Measurements from ENCODE around the gene PTGES.

PTGES gene

DNA sequence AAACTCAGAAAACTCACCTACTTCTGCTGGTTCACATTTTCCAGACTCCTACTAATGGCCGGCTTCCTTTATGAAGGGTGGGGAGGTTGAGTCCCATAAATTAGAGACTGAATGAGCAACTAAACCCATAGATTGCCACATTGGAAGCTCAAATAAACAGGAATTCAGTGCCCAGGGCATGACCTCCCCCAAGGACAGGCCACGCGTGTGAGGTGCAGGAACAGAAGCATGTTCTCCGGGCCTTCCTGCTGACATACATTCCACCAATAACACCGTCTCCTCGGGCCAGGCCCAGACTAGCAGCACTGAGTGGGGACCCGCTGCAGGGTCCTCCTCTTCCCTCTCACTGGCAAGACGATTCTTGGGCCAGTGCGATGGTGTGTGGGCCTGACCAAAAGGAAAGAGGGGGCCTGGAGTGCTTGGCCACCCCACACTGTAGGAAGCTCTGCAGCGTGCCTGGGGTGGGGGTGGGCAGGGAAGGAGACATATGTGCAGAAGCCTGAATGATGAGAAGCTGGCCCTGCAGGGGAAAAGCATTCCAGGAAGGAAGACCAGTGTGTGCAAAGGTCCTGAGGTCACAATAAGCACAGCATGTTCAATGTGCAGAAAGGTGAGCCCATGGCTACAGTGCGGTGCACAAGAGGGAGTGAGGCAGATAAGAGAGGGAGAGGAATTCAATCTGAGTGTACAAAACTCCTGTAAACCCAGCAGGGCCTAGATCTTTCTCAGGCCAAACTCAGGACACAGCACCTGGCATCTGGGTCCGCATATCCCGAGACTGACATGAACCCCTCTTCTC lies 12.0 kb downstream of the PTGES start:
- DNase-seq (ENCODE audit: low read depth): no peak

DNA sequence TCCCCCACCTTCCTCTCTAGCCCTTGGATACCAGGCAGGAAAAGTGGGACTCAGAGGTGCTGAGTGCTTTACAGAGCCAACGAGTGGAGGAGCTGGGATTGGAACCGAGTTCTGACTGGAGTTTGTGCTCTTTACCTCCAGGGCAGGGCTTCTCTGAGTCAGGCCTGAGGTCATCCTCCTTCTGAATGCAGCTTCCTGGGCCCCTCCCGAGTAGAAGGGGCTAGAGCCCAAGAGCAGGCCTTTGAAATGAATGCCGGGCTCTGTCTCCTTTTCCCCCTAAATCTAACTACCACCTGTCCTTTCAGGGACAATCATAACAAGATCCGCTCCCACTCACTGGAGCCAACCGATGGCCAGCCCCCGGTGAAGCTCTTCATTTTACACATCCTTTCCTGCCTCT lies 12.7 kb downstream of the PTGES start:
- no peak for DNase-seq (ENCODE audit: low read depth)

DNA sequence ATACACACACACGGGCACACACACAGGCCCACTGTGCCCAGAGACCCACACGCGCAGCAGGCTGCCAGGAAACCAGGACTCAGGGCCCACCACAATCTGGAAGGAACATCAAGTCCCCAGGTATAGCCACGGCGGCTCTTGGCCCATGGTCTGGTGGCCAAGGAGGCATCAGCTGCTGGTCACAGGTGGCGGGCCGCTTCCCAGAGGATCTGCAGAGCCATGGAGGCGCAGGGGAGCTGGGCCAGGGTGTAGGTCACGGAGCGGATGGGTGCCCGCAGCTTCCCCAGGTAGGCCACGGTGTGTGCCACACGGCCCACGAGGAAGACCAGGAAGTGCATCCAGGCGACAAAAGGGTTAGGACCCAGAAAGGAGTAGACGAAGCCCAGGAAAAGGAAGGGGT lies 13.4 kb downstream of the PTGES start:
- DNase-seq (ENCODE audit: low read depth): no peak

DNA sequence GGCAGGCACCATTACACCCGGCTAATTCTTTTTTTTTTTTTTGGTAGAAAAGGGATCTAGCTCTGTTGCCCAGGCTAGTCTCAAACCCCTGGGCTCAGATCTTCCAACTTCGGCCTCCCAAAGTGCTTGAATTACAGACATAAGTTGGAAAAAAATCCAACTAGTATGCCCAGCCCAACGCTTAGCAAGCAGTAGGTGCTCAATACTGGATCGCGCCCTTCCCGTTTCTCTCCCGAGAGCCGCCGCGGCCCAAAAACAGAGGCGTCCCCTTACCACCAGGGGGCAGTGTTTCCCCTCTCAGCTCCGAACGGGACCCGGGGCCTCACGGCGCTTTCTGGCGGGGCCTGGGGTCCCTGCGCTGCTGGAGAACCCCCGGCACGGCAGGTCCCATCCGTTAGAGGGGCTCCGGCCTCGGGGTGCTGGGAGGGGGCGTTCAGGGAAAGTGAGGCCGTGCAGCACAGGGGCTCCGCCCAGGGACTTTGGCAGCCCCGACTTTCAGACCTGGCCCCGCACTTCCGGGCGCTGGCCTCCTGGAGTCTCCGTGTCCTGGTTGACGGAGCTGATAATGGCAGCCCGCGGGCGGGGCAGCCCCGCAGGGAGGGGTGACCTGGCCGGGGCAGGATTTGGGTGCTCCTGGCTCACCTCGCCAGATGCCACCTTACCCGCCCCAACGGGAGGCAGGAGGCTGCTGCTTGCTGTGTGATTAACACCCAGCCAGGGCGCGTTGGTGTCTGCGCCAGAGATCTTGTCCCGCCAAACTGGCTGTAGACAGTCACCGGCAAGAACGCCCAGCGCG lies 15.2 kb downstream of the PTGES start:
- DNase-seq (ENCODE audit: low read depth): peak; percentile 58

DNA sequence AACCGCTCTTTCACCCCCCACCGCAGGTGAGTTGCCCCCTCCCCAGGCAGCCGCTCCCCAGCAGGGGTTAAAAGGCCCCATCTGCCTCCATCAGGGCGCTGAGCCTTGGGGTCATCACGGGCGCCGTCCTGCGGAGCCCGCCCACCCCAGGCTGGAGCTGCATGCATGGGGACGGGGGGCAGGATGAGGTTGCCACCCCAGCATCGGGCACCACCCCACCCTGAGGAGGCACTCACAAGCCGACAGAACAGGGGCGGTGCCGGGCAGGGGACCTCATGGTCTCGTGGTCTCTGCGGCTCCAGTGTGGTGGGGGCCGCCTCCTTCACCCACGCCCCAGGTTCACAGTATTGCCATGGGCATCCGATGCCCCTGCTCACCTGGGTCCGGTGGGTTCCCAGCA lies 16.5 kb downstream of the PTGES start:
- no peak for DNase-seq (ENCODE audit: low read depth)

DNA sequence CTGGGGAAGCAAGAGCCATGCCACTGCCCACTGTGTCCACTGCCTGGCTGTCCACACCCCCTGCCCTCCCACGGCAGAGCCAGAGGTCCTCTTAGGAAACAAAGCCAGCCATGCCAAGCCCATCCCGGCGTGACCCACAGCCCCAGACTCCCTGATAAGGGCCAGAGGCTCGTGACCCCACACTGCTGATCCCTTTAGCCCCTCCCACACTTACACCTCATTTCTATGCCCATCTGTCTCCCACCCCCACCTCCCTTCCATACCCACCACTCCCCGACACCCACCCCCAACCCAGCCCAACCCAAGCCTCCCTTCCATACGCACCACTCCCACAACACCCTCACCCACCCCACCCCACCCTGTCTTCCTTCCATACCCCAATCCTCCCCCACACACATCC lies 17.3 kb downstream of the PTGES start:
- DNase-seq (ENCODE audit: low read depth): no peak

DNA sequence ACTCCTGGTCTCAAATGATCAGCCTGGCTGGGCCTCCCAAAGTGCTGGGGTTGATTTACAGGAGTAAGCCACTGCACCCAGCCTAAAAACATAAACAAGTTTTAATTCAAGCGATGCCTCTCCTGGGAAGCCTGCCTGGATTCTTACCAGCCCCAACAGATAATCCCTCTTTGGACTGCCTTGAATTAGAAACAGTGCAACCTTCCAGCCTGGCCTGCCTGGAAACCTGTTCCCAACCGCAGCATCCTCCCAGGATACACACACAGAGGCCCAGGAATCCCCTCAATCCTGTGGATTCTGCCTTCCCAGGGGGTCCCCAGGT lies 19.2 kb downstream of the PTGES start:
- no peak for DNase-seq (ENCODE audit: low read depth)

DNA sequence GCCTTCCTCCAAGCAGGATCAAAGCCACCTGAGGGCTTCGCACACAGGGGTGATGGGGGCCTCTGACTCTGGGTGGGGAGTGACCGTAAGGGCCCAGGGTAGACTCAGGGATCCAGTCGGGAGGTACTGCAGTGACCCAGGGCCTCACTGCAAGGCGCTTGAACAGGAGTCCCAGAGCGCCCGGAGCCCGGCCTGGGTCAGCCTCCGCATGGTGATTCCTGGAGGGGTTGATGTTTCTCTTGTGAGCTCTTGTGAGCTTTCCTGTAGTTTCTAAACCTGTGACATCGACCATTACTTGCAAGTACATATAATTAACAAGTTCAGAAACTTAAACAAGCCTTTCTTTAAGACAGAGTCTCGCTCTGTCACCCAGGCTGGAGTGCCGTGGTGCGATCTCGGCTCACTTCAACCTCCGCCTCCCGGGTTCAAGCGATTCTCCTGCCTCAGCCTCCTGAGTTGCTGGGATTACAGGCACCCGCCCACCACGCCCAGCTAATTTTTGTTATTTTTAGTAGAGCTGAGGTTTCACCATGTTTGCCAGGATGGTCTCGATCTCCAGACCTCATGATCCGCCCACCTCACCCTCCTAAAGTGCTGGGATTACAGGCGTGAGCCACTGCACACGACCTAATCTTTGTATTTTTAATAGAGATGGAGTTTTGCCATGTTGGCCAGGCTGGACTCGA lies 19.8 kb downstream of the PTGES start:
- DNase-seq (ENCODE audit: low read depth): no peak

DNA sequence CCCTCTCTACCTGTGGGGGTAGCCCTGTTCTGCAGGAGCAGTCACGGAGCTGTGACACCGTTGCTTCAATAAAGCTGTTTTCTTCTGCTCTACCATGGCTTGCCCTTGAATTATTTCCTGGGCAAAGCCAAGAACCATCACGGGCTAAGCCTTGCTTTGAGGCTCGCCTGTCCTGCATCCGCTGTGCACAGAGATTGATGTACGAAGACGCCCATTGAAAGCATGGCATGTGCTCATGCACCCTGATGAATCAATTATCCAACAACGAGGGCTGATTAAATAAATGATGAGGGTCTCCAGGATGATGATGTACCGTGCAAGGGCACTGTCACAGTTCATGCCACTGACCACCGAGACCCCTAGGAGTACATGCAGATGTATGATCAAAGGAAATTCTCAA lies 20.7 kb downstream of the PTGES start:
- DNase-seq (ENCODE audit: low read depth): no peak

DNA sequence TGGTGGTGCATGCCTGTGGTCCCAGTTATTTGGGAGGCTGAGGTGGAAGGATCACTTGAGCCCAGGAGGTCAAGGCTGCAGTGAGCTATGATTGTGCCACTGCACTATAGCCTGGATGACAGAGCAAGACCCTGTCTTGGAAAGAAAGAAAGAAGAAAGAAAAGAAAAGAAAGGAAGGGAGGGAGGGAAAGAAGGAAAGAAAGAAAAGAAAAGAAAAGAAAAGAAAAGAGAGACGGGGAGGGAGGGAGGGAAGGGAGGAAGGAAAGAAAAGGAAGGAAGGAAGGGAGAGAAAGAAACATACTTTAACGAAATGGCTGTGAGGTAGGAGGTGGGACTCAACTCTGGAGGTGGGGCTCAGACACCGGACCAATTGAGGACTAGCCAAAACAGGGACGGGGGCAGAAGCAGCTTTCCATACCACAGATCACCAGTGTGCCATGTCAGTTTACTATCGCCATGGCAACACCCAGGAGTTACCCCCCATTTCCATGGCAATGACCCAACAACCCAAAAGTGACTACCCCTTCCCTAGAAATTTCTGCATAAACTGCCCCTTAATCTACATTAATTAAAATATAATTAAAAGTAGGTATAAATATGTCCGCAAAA lies 21.3 kb downstream of the PTGES start:
- DNase-seq (ENCODE audit: low read depth): no peak

DNA sequence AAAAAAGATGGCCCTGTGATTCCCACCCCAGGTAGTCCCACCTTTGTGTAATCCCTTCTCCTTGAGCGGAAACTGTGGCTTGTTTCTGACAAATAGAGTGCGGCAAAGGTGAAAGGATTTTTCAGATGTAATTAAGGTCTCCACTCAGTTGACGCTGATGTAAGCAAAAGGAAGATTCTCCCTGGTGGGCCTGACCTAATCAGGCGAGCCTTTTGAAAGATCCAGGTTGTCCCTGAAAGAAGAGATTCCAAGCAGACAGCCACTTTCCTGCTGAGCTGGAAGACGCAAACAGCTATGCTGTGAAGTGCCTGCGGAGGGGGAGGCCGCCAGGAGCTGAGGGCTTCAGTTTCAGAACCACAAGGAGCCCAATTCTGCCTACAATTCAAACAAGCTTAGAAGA lies 24.1 kb downstream of the PTGES start:
- no peak for DNase-seq (ENCODE audit: low read depth)

DNA sequence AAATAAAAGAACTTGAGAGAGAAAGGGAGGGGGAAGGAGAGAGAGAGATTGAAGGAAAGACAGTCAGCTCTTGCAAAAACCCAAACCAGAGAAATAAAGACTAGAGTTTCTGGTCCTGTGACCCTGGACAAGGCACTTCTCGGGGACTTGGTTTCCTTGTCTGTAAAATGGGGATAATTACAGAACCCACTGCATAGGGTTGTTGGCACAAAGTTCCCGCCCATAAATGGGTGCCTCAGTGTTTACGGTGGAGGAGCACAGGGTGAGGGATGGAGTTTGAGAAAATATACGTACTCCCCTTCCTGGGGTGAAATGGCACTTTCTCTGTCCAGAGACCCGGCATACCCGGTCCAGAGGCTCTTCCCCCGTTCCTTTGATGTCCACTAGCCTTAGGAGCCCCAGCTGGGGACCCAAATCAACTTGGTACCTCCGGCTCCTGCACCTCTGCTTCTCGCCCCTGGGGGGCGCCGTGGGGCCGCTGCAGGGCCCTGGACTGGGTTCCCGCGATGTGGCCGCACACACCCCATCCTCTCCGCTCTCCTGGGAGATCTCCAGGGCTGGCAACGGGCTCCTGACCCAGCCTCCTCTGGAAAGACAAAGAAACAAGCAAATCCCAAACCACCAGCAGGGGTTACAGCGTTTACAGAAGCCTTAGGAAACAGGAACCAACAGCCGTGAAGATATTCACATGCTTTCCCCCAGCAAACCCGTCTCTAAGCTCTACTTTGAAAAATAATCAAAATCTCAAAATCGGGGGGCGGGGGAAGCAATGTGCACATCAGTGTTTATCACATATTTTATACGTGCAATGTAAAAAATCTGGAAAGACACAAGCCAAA lies 26.3 kb downstream of the PTGES start:
- no peak for DNase-seq (ENCODE audit: low read depth)

DNA sequence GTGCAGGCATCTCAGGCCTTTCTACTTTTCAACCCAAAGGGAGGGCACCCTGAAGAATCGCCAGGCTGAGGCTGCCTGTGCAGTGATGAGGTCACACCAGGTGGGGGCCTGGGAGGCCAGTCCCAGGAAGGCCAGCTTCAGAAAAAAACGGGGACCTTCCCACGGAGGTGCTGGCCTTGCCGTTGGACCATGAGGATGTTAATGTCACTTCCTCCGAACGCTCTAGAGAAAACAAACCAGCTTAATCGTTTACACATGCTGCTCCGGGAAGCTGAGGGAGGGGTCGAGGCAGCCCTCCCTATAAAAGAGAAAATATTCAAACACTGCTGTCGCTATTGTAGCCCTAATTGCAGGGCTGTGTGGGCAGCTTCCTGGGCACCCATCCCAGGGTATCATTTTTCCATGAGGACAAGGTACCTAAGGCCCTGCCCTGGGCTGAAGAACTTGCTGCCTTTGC lies 27.0 kb downstream of the PTGES start:
- DNase-seq (ENCODE audit: low read depth): no peak

DNA sequence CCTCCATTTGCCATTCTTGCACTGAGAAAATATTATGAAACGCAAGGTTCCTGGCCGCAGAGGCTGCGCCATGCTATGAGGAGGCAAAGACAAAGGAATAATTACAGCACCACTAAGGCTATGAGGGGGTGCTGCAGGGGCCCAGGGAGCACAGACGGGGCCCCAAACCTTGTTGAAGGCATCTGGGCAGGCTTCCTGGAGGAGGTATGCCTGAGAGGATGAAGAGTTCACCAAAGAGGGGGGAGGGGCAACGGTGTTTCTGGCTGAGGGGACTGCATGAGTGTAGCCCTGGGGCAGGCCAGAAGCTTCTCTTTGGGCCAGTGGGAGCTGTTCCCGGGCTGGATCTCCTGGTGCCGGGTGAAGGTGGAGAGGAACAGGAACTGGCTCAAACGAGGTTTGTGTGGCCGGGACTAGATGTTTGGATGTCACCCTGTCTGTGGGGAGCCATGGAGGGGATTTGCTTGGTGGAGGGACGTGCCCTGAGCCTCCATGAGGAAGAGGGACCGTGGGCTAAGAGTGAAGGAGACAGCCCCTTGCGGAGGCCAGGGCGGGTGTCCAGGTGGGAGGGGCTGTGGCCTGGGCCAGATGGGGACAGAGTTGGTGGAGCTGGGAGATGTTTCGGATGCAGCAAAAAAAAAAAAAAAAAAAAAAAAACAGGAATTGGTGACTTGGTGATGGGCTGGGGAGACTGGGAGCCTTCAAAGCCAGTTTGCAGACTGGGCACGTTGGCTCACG lies 28.2 kb downstream of the PTGES start:
- DNase-seq (ENCODE audit: low read depth): no peak

DNA sequence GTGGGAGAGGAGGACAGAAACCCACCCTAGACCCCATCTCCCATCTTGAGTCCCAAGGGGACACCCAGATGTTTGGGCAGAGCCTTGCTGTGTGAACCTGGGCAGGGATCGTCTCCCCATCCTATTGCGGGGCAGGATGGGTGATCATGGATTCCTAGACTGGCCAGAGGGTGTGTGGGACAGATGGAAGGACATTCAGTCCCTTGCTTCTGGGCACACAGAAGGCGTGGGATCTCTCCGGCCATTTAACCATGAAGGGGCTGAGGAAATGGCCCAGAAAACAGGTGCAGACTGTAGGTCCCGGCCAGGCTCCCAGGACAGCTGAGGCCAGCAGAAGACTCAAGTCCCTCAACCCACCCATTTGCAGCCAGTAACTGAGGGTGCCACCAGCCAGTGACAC lies 29.9 kb downstream of the PTGES start:
- DNase-seq (ENCODE audit: low read depth): no peak

DNA sequence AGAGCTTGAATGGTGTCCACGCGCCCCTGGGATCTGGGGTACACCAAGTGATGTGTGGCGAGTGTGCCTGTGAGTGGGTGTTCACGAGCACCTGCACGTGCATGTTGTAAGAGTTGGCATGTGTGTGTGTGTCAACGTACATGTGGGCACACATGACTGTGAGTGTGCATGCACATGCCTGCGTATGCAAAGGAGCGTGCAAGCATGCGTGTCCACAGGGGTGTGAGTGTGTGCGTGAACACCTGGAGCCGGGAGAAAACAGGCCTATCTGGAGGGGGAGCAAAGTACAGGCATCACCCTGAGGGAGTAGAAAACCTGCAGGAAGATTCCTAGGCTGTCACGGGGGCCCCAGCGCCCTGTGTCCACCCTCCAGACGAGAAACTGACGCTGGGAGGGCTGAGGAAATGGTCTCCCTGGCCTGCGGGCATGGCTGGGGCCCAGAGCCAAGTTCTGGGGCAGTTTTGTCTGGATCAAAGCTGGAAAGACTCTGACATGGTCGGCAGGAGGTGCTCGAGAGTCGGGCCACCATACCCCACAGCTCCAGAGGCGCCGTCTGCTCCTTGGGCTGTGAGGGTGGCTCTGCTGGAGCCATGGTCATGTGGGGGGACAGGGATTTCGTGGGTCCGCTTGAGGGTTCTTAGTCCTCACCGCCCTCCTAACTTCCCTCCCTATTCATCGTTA lies 31.8 kb downstream of the PTGES start:
- no peak for DNase-seq (ENCODE audit: low read depth)

DNA sequence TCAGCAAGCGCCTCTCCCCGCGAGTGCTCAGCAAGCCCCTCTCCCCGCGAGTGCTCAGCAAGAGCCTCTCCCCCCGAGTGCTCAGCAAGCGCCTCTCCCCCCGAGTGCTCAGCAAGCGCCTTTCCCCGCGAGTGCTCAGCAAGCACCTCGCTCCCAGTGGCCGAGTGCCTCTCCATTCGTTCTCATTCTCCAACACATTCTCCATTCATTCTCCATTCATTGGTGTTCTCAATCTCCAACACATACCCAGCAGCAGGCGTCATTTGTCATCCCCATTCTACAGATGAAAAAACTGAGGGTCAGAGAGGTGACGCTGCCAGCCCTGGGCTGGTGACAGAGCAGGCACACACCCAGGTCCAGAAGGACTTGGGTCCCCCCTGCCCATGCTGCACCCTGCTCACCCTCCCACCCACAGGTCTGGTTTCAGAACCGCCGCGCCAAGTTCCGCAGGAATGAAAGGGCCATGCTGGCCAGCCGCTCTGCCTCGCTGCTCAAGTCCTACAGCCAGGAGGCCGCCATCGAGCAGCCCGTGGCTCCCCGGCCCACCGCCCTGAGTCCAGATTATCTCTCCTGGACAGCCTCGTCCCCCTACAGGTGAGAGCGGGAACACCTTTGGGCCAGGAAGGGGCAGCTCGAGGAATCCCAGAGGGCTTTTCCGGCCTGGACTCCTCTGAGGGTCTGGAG lies 32.5 kb downstream of the PTGES start:
- DNase-seq (ENCODE audit: low read depth): no peak

DNA sequence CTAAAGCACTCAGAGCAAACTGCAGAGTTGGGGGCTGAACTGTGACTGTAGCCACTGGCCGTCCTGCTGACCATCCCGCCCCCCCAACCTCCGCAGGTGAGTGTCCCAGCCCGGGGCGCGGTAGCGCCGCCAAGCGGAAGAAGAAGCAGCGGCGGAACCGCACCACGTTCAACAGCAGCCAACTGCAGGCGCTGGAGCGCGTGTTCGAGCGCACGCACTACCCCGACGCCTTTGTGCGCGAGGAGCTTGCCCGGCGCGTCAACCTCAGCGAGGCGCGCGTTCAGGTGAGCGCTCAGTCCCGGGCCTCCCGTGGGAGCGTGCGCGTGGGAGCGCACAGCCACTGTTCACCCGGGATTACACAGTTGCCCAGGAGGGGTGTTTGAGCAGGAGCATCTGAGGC lies 33.7 kb downstream of the PTGES start:
- no peak for DNase-seq (ENCODE audit: low read depth)

DNA sequence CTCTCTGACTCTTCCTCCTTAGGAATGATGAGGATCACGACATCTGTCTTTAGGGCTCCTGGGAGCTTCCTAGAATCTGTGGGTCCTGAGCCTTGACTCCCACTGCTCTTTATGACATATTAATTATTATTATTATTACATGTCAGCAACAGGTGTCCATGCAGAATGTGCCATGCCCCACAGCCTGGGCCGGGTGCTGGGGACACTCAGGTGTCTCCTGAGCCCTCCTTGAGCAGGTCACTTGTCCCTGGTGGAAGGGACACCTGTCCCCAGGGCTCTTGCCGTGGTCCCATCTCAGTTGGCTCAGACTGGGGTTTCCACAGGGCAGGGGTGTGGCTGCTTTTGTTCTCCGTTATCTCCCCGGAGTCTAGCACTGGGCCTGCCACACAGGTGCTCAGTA lies 34.2 kb downstream of the PTGES start:
- DNase-seq (ENCODE audit: low read depth): no peak

DNA sequence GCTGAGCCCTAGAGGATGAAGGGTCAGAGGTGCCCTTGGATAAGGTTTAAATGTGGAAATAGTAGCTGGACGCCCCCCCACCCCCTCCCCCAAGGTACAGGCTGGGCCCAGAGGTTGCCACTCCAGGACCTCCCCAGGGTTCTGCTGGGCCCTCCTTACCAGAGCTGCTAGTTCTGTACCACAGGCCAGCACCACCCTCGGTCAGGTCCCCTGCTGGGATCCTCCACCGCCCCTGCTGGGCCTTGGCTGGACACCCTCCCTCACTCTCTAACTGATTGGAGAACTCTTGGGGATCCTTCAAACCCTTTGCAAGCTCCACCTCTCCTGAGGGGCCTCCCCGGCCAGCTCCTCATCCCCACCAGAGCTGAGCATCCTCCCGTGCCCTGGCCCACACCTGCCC lies 34.9 kb downstream of the PTGES start:
- no peak for DNase-seq (ENCODE audit: low read depth)
